Karpas-422 (cell line): Measurements from ENCODE around the gene PRKN. TPM values are rescaled to one million over a fixed set of nuclear protein-coding genes. Genes with fewer than 3 reads are reported as not detected.

ENCODE experiments used
- DNase-seq: peaks from one replicate; pipeline ENCODE4 v3.0.0-alpha.2; 2015
- H2AFZ ChIP-seq: fragments of 200-600 bp; sonication (generic); 2 replicates; pipeline ENCODE4 v1.6.1; 2014; ENCODE audit warnings: antibody characterized with exemption, low read length, mixed read lengths
- H3K27ac ChIP-seq: fragments of 200-600 bp; sonication (generic); 2 replicates; pipeline ENCODE4 v1.5.1; 2014; ENCODE audit warnings: mild to moderate bottlenecking, low read length, moderate library complexity
- H3K27me3 ChIP-seq: fragments of 200-600 bp; sonication (generic); 2 replicates; pipeline ENCODE4 v1.6.1; 2014; ENCODE audit warnings: low read length, mixed read lengths
- H3K36me3 ChIP-seq: fragments of 200-600 bp; sonication (generic); 2 replicates; pipeline ENCODE4 v1.6.1; 2014; ENCODE audit warnings: low read length, mixed read lengths; ENCODE audit not compliant: insufficient read depth
- H3K4me1 ChIP-seq: fragments of 200-600 bp; sonication (generic); 2 replicates; pipeline ENCODE4 v1.6.1; 2014; ENCODE audit warnings: mild to moderate bottlenecking, low read length, mixed read lengths
- H3K4me2 ChIP-seq: fragments of 200-600 bp; sonication (generic); 2 replicates; pipeline ENCODE4 v1.6.1; 2014; ENCODE audit warnings: low read length, low read depth, mild to moderate bottlenecking; ENCODE audit not compliant: poor library complexity, severe bottlenecking
- H3K4me3 ChIP-seq: fragments of 200-600 bp; sonication (generic); 2 replicates; pipeline ENCODE4 v1.5.1; 2014; ENCODE audit warnings: mild to moderate bottlenecking, antibody characterized with exemption, low read length, mixed read lengths
- H3K79me2 ChIP-seq: fragments of 200-600 bp; sonication (generic); 2 replicates; pipeline ENCODE4 v1.6.1; 2014; ENCODE audit warnings: mild to moderate bottlenecking, low read length, mixed read lengths
- H3K9ac ChIP-seq: fragments of 200-600 bp; sonication (generic); 2 replicates; pipeline ENCODE4 v1.6.0; 2014; ENCODE audit warnings: low read length
- H3K9me2 ChIP-seq: fragments of 200-600 bp; sonication (generic), shearing (Covaris generic); replicated peaks from 2 replicates; pipeline ENCODE4 v1.6.0; 2014; ENCODE audit warnings: mild to moderate bottlenecking, low read length, moderate library complexity; ENCODE audit not compliant: insufficient read depth
- H3K9me3 ChIP-seq: fragments of 300-700, 200-600 bp; sonication (generic); 2 replicates; pipeline ENCODE4 v1.6.1; 2014; ENCODE audit warnings: low read length, mixed read lengths
- H4K20me1 ChIP-seq: fragments of 200-600 bp; sonication (generic); 2 replicates; pipeline ENCODE4 v1.6.1; 2014; ENCODE audit warnings: mild to moderate bottlenecking, antibody characterized with exemption, low read length, low read depth; ENCODE audit not compliant: insufficient read depth
- total RNA-seq: library from RNA; depleted of rRNA; stranded (reverse); fragments of >200 nt; shearing (Covaris generic); gene quantifications from 2 replicates; pipeline ENCODE4 v1.2.3, GENCODE V29; 2014; ENCODE audit warnings: low replicate concordance

PRKN gene
- total RNA-seq, 1 experiment from 2014 or later = not detected

DNA sequence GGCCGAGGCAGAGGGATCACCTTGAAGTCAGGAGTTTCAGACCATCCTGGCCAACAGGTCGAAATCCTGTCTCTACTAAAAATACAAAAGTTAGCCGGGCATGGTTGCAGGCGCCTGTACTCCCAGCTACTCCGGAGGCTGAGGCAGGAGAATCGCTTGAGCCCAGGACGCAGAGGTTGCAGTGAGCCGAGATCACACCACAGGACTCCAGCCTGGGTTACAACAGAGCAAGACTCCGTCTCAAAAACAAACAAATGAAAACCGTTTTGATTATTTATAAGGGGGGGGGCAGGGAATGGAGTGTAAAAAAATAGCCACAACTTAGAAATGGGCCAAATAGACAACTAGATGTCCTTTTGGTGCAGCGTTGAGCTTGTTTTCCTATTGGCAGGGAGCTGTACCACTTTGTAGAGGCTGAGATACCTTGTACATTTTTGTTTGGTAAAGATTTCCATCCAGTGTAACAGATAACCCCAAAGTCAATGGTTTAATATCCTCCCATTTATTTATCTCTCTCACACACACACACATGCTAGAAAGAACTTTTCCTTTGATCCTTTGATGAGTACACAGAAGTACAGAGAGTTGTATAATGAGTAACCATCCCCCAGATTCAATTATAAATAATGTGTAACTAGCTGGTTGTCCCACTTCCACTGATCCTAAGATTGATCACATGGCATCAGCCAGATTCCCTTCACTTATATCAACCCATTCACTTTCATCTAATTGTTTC, 477.5 kb downstream of the PRKN start:
- H3K79me2 ChIP-seq = no peaks in the 10 kb centered on the region
- H3K4me2 ChIP-seq = no peak overlapping the region

DNA sequence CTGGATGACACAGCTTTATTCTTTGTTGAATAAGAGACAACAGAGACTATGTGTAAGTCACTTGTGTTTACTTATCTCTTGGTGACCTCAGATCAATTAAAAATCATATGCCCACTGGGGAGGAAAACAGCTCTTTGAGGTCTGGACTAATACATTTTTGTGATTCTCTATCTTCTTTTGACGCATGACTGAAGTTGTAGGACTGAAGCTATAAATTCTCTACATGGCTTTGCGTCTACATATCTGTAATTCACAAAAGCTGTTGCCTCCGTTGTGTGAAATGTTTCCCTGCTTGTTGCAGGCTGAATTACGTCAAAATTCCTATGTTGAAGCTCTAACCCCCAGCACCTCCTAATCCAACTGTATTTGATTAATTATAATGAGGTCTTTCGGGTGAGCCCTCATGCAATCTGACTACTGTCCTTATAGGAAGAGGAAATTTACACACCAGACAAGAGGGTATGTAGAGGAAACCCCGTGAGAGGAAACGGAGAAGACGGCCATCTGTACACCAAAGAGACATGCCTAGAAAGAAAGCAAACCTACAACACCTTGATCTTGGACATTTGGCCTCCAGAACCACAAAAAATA, 481.6 kb downstream of the PRKN start:
- Histone ChIP-seq H3K9me3 (peaks cover 12% of the 10 kb centered on the region), H3K9me2 (no peaks in the 10 kb centered on the region), H3K36me3 (no peaks in the 10 kb centered on the region), H3K4me3 (no peak overlapping the region), H3K4me2 (no peak overlapping the region), H3K9ac (no peak overlapping the region), H3K79me2 (no peaks in the 10 kb centered on the region), H4K20me1 (no peaks in the 10 kb centered on the region), H3K27me3 (no peaks in the 10 kb centered on the region), H3K4me1 (no peaks in the 10 kb centered on the region), H3K27ac (no peak overlapping the region), H2AFZ (no peak overlapping the region)
- DNase-seq = no peak

More for the DNA sequence above, 477.5 kb downstream of the PRKN start:
- no peak overlapping the region for H3K4me3 ChIP-seq
- no peaks in the 10 kb centered on the region for H4K20me1 ChIP-seq
- no peaks in the 10 kb centered on the region for H3K4me1 ChIP-seq
- H3K36me3 ChIP-seq = no peaks in the 10 kb centered on the region
- H3K9me3 ChIP-seq = peaks cover 2% of the 10 kb centered on the region; the same call in 1 of the 2 replicates
- no peaks in the 10 kb centered on the region for H3K27me3 ChIP-seq
- no peak overlapping the region for H2AFZ ChIP-seq
- no peaks in the 10 kb centered on the region for H3K9me2 ChIP-seq
- no peak overlapping the region for H3K27ac ChIP-seq
- no peak for DNase-seq
- no peak overlapping the region for H3K9ac ChIP-seq

- H3K79me2 ChIP-seq = no peaks in the 10 kb centered on the region
These were observed 483.5 kb downstream of the PRKN start for GRCh38 chr6:162244031-162244430.

DNA sequence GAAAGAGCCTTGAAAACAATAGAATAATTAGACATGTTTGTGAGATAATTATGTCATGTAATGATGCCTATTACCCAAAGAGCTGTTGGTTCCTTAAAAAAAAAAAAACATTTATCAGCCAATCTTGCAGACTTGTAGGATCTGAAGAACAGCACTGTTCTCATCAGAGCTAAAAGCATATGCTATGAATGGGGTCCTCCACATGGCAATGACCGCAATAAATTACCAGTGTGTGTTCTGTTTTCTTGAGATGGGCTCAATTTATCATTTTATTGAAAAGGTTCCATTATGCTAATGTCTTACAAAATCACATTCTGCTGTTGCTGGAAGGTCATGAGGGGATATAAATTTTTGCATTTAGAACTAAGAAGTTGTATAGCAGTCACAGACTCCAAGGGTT, 484.7 kb downstream of the PRKN start:
- Histone ChIP-seq H3K36me3 (no peaks in the 10 kb centered on the region), H3K9me3 (peaks cover 10% of the 10 kb centered on the region), H3K4me1 (no peaks in the 10 kb centered on the region), H3K4me3 (no peak overlapping the region), H3K9ac (no peak overlapping the region), H3K4me2 (no peak overlapping the region), H2AFZ (no peak overlapping the region), H3K27ac (no peak overlapping the region), H3K79me2 (no peaks in the 10 kb centered on the region), H3K9me2 (no peaks in the 10 kb centered on the region), H3K27me3 (no peaks in the 10 kb centered on the region), H4K20me1 (no peaks in the 10 kb centered on the region)
- DNase-seq = no peak

More at GRCh38 chr6:162244031-162244430, 483.5 kb downstream of the PRKN start:
- no peaks in the 10 kb centered on the region for H3K4me1 ChIP-seq
- H3K4me2 ChIP-seq = no peak overlapping the region
- H3K27me3 ChIP-seq = no peaks in the 10 kb centered on the region
- no peak overlapping the region for H3K27ac ChIP-seq
- no peak overlapping the region for H2AFZ ChIP-seq
- no peak overlapping the region for H3K4me3 ChIP-seq
- DNase-seq = no peak
- H3K9me2 ChIP-seq = no peaks in the 10 kb centered on the region
- H3K36me3 ChIP-seq = no peaks in the 10 kb centered on the region
- H3K9me3 ChIP-seq = peaks cover 12% of the 10 kb centered on the region
- H3K9ac ChIP-seq = no peak overlapping the region
- no peaks in the 10 kb centered on the region for H4K20me1 ChIP-seq

GRCh38 chr6:162239330-162239729, 488.2 kb downstream of the PRKN start:
- H2AFZ ChIP-seq = no peak overlapping the region
- no peaks in the 10 kb centered on the region for H3K36me3 ChIP-seq
- no peak overlapping the region for H3K9ac ChIP-seq
- H3K27ac ChIP-seq = no peak overlapping the region
- H3K4me1 ChIP-seq = no peaks in the 10 kb centered on the region
- DNase-seq = no peak
- H3K9me3 ChIP-seq = peaks cover 10% of the 10 kb centered on the region
- H3K27me3 ChIP-seq = no peaks in the 10 kb centered on the region
- H3K79me2 ChIP-seq = no peaks in the 10 kb centered on the region
- H3K9me2 ChIP-seq = no peaks in the 10 kb centered on the region; the same call in 1 of the 2 replicates
- H3K4me2 ChIP-seq = no peak overlapping the region
- no peak overlapping the region for H3K4me3 ChIP-seq
- no peaks in the 10 kb centered on the region for H4K20me1 ChIP-seq

DNA sequence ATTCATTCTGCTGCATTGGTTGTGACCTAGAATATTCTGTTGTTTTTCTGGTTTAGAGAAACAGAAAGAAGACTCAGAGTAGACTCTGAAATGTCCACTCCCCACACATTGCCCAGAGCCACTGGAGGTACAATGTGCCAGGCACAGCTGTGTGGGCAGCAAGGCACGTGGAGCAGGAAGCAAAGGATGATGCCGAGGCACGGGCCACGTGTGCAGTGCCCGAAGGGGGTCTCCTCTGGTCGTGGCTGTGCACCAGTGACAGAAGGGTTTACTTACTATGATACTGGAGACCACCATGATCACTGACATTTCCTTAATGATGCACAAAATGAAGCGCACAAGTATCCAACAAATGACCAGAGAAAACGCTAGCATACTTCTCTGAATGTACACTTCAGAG, 488.9 kb downstream of the PRKN start:
- H3K36me3 ChIP-seq = no peaks in the 10 kb centered on the region
- no peaks in the 10 kb centered on the region for H3K79me2 ChIP-seq
- H3K9me2 ChIP-seq = no peaks in the 10 kb centered on the region; the same call in 1 of the 2 replicates
- no peak for DNase-seq
- no peaks in the 10 kb centered on the region for H4K20me1 ChIP-seq
- H2AFZ ChIP-seq = no peak overlapping the region
- H3K4me2 ChIP-seq = no peak overlapping the region
- no peak overlapping the region for H3K27ac ChIP-seq
- no peaks in the 10 kb centered on the region for H3K4me1 ChIP-seq
- no peaks in the 10 kb centered on the region for H3K27me3 ChIP-seq
- peaks cover 10% of the 10 kb centered on the region for H3K9me3 ChIP-seq
- no peak overlapping the region for H3K4me3 ChIP-seq
- no peak overlapping the region for H3K9ac ChIP-seq

GRCh38 chr6:162237331-162237730, 490.2 kb downstream of the PRKN start:
- no peak overlapping the region for H3K27ac ChIP-seq
- no peak overlapping the region for H3K4me3 ChIP-seq
- peaks cover 7% of the 10 kb centered on the region for H3K9me3 ChIP-seq
- no peaks in the 10 kb centered on the region for H3K4me1 ChIP-seq
- H2AFZ ChIP-seq = no peak overlapping the region
- H3K9me2 ChIP-seq = no peaks in the 10 kb centered on the region; the same call in 1 of the 2 replicates
- H3K27me3 ChIP-seq = no peaks in the 10 kb centered on the region
- H3K36me3 ChIP-seq = no peaks in the 10 kb centered on the region
- no peaks in the 10 kb centered on the region for H4K20me1 ChIP-seq
- no peaks in the 10 kb centered on the region for H3K79me2 ChIP-seq
- DNase-seq = no peak
- H3K9ac ChIP-seq = no peak overlapping the region
- H3K4me2 ChIP-seq = no peak overlapping the region

- Histone ChIP-seq H3K27me3 (no peaks in the 10 kb centered on the region), H3K79me2 (no peaks in the 10 kb centered on the region), H3K4me1 (no peaks in the 10 kb centered on the region), H2AFZ (no peak overlapping the region), H3K4me2 (no peak overlapping the region), H3K9me3 (no peaks in the 10 kb centered on the region), H3K36me3 (no peaks in the 10 kb centered on the region), H3K9me2 (no peaks in the 10 kb centered on the region; the same call in 1 of the 2 replicates), H4K20me1 (no peaks in the 10 kb centered on the region), H3K9ac (no peak overlapping the region), H3K27ac (no peak overlapping the region), H3K4me3 (no peak overlapping the region)
- DNase-seq = no peak
These were observed 492.9 kb downstream of the PRKN start for GRCh38 chr6:162234631-162235030.
